Naive thymus-derived CD4-positive, alpha-beta T cell (primary cell): ENCODE data around the gene MAL. TPM values are rescaled to one million over a fixed set of nuclear protein-coding genes. Genes with fewer than 3 reads are reported as not detected.
A peak's percentile ranks its signal among the peaks of the same experiment; 100 is the strongest.

Experiments used
- ATAC-seq: fragments of 150-1000 bp; cut with Tn5 transposase; 2 replicates; pipeline ENCODE4 v1.10.0; 2021; ENCODE audit warnings: mild to moderate bottlenecking, moderate library complexity
- CTCF ChIA-PET: fragments of 350-600 bp; sonication (Branson Sonifier 250); formaldehyde crosslinking; loops from one replicate; lab custom pipeline; 2021; ENCODE audit warnings: antibody characterized with exemption; lab: Charles Lee
- POLR2A ChIA-PET: fragments of 350-600 bp; sonication (Branson Sonifier 250); formaldehyde crosslinking; loops from one replicate; lab custom pipeline; 2021; ENCODE audit warnings: antibody characterized with exemption, inconsistent platforms; lab: Charles Lee
- DNase-seq, 9 donors: peaks; one replicate each; pipeline versions ENCODE4 v3.0.0 to v3.0.0-alpha.2; 2020 to 2022; ENCODE audit warnings: mixed read lengths in 1 of 9
- H3K27ac ChIP-seq: one replicate; pipeline ENCODE4 v1.7.0; 2013; ENCODE audit warnings: mild to moderate bottlenecking, low read depth, low read length, moderate library complexity
- H3K27me3 ChIP-seq, 2 donors: one replicate each; pipeline ENCODE4 v1.7.0; 2013; ENCODE audit warnings: low read length in 2 of 2, mild to moderate bottlenecking in 2 of 2, moderate library complexity in 2 of 2; ENCODE audit not compliant: control insufficient read depth in 2 of 2, insufficient read depth in 2 of 2
- H3K36me3 ChIP-seq, 3 experiments: 1 replicate in 2 of 3; 2 replicates in 1 of 3; pipeline ENCODE4 v1.7.0; 2013; ENCODE audit warnings: low read length in 3 of 3, mild to moderate bottlenecking in 3 of 3, moderate library complexity in 1 of 3; ENCODE audit not compliant: insufficient read depth in 3 of 3, control insufficient read depth in 2 of 3
- H3K4me1 ChIP-seq, 2 donors: one replicate each; pipeline ENCODE4 v1.7.0; 2013; ENCODE audit warnings: low read length in 2 of 2, mild to moderate bottlenecking in 2 of 2, moderate library complexity in 1 of 2; ENCODE audit not compliant: control insufficient read depth in 2 of 2, insufficient read depth in 2 of 2
- H3K4me3 ChIP-seq: 2 replicates; pipeline ENCODE4 v1.7.0; 2013; ENCODE audit warnings: mild to moderate bottlenecking, low read length
- H3K9me3 ChIP-seq, 3 experiments: 1 replicate in 2 of 3; 2 replicates in 1 of 3; pipeline ENCODE4 v1.7.0; 2013; ENCODE audit warnings: low read length in 3 of 3; ENCODE audit not compliant: control insufficient read depth in 2 of 3
- H3K27ac Mint-ChIP-seq, 9 donors: one replicate each; pipeline ENCODE4 v1.8.0; 2020 to 2022; ENCODE audit warnings: mixed read lengths in 9 of 9, mild to moderate bottlenecking in 8 of 9, moderate library complexity in 5 of 9, inconsistent platforms in 2 of 9
- H3K27me3 Mint-ChIP-seq, 5 donors: one replicate each; pipeline ENCODE4 v1.8.0; 2021 to 2022; ENCODE audit warnings: mixed read lengths in 5 of 5, mild to moderate bottlenecking in 1 of 5
- H3K36me3 Mint-ChIP-seq, 5 donors: one replicate each; pipeline ENCODE4 v1.8.0; 2020 to 2022; ENCODE audit warnings: mixed read lengths in 5 of 5, mild to moderate bottlenecking in 3 of 5, inconsistent platforms in 1 of 5
- H3K4me1 Mint-ChIP-seq, 7 donors: one replicate each; pipeline ENCODE4 v1.8.0; 2020 to 2022; ENCODE audit warnings: mixed read lengths in 7 of 7, mild to moderate bottlenecking in 3 of 7, inconsistent platforms in 1 of 7
- H3K4me3 Mint-ChIP-seq, 10 donors: one replicate each; pipeline ENCODE4 v1.8.0; 2020 to 2022; ENCODE audit warnings: mild to moderate bottlenecking in 10 of 10, mixed read lengths in 10 of 10, moderate library complexity in 6 of 10, inconsistent platforms in 2 of 10
- H3K9me3 Mint-ChIP-seq, 11 donors: one replicate each; pipeline ENCODE4 v1.8.0; 2020 to 2022; ENCODE audit warnings: mixed read lengths in 11 of 11, mild to moderate bottlenecking in 4 of 11, inconsistent platforms in 1 of 11, moderate library complexity in 1 of 11
- intact Hi-C, 2 donors: fragments of 100-400 bp; cut with micrococcal nuclease; formaldehyde crosslinking; loops; one replicate each; pipeline ENCODE4 v1.15.1; 2023
- polyA plus RNA-seq, 2 donors: library from polyadenylated mRNA; unstranded; fragments of 300-500 nt; fragmentation: Illumina TruSeq; gene quantifications; one replicate each; pipeline ENCODE4 v1.2.3, GENCODE V29; 2021
- total RNA-seq, 6 experiments: library from RNA in 5 of 6; stranded (reverse) in 5 of 6; gene quantifications; 1 replicate in 5 of 6; 2 replicates in 1 of 6; pipeline ENCODE4 v1.2.3 and lab custom pipeline; 2021 to 2026

Gene MAL
- total and polyA plus RNA-seq, 7 experiments from 2014 or later = 124 to 575 (median 176) TPM

DNA sequence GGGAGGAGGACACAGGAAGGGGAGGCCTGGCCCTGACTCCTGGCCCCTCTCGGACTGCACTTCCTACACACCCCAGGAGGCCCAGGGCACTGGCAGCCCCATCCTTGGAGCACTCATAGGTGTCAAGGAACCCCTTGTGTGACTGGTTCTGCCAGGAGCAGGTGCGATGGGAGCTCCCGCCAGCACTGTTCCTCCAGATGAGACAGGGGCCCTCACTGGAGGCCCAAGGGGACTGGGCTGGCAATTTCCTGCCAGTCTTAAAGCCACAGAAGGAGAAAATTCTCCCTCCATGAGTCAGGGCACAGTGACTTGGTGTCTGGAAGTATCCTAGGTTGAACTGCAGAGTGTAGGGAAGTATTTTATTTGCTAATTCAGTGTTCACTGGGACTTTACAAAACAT lies 42.8 kb upstream of the MAL start:
- H3K4me1 ChIP-seq = no peaks in the 10 kb centered on the region
- Mint-ChIP-seq H3K9me3 (peaks cover 0 to 3% (median 0%) of the 10 kb centered on the region in 11 donors), H3K36me3 (no peaks in the 10 kb centered on the region), H3K27ac (no peak overlapping the region), H3K27me3 (peaks cover 12 to 29% (median 19%) of the 10 kb centered on the region in 5 donors), H3K4me3 (no peak overlapping the region), H3K4me1 (peaks cover 0 to 6% (median 0%) of the 10 kb centered on the region in 7 donors)
- CTCF ChIA-PET = no interaction called here
- no peak overlapping the region for H3K4me3 ChIP-seq
- POLR2A ChIA-PET = no interaction called here
- H3K27ac ChIP-seq = no peak overlapping the region
- no peaks in the 10 kb centered on the region for H3K27me3 ChIP-seq
- DNase-seq (no peak), ATAC-seq (no peak)
- intact Hi-C loops = no loop called here
- H3K9me3 ChIP-seq = no peaks in the 10 kb centered on the region
- no peaks in the 10 kb centered on the region for H3K36me3 ChIP-seq

GRCh38 chr2:94984964-94985575 lies 40.4 kb upstream of the MAL start:
- peaks cover 11 to 26% (median 15%) of the 10 kb centered on the region in 5 donors for H3K27me3 Mint-ChIP-seq
- ChIA-PET POLR2A (no interaction called here), CTCF (interaction anchor here (1.7 kb wide), 1 partner anchor 69 kb away, joined by 6 read pairs; no protein-coding TSS in a partner anchor)
- Histone ChIP-seq H3K4me3 (no peak overlapping the region), H3K4me1 (no peaks in the 10 kb centered on the region), H3K27me3 (no peaks in the 10 kb centered on the region), H3K27ac (no peak overlapping the region), H3K36me3 (no peaks in the 10 kb centered on the region), H3K9me3 (no peaks in the 10 kb centered on the region)
- DNase-seq (no peak), ATAC-seq (no peak)
- H3K36me3 Mint-ChIP-seq = no peaks in the 10 kb centered on the region
- no peak overlapping the region for H3K4me3 Mint-ChIP-seq
- no peak overlapping the region for H3K27ac Mint-ChIP-seq
- intact Hi-C loops = no loop called here
- no peaks in the 10 kb centered on the region for H3K9me3 Mint-ChIP-seq
- peaks cover 0 to 6% (median 0%) of the 10 kb centered on the region in 7 donors for H3K4me1 Mint-ChIP-seq

DNA sequence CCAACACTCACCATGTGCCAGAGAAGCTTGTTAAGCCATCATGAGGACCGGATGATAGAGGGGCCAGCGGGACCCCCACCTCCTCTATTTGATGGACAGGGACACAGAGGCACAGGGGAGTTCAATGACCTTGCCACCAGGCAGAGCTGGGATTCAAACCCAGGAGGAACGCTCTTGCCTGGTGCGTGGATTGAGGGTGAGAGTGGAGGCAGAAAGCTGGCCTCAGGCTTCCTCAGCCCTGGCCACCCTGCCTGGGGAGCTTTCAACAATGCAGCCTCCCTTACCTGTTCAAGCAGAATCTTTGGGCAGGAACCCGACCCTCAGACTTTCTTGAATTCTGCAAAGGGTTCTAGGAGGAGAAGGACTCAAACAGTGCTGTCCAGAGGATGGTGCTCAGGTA lies 39.9 kb upstream of the MAL start:
- no peak overlapping the region for H3K27ac ChIP-seq
- intact Hi-C loops = loop anchor here (1.0 kb wide), 3 partner anchors 37 to 130 kb away; no protein-coding TSS in a partner anchor
- DNase-seq (no peak), ATAC-seq (no peak)
- ChIA-PET POLR2A (interaction anchor here (1.4 kb wide), 1 partner anchor 94 kb away, joined by 6 read pairs; no protein-coding TSS in a partner anchor), CTCF (interaction anchor here (0.8 to 1.7 kb wide), 4 partner anchors 25 to 94 kb away, joined by 3 to 6 read pairs (median 4); no protein-coding TSS in a partner anchor)
- Mint-ChIP-seq H3K27ac (no peak overlapping the region), H3K9me3 (no peaks in the 10 kb centered on the region), H3K27me3 (peaks cover 11 to 26% (median 18%) of the 10 kb centered on the region in 5 donors), H3K4me1 (peaks cover 0 to 6% (median 0%) of the 10 kb centered on the region in 7 donors), H3K36me3 (no peaks in the 10 kb centered on the region), H3K4me3 (no peak overlapping the region)
- no peaks in the 10 kb centered on the region for H3K36me3 ChIP-seq
- H3K4me1 ChIP-seq = no peaks in the 10 kb centered on the region
- H3K27me3 ChIP-seq = no peaks in the 10 kb centered on the region
- H3K9me3 ChIP-seq = no peaks in the 10 kb centered on the region
- no peak overlapping the region for H3K4me3 ChIP-seq

GRCh38 chr2:94986392-94986963 lies 39.0 kb upstream of the MAL start:
- Histone ChIP-seq H3K27ac (no peak overlapping the region), H3K4me1 (no peaks in the 10 kb centered on the region), H3K27me3 (no peaks in the 10 kb centered on the region), H3K36me3 (no peaks in the 10 kb centered on the region), H3K4me3 (no peak overlapping the region), H3K9me3 (no peaks in the 10 kb centered on the region)
- no peaks in the 10 kb centered on the region for H3K9me3 Mint-ChIP-seq
- H3K27me3 Mint-ChIP-seq = peaks cover 11 to 26% (median 20%) of the 10 kb centered on the region in 5 donors
- POLR2A ChIA-PET = interaction anchor here (0.7 to 1.4 kb wide), 2 partner anchors 93 to 187 kb away, joined by 4 to 6 read pairs; no protein-coding TSS in a partner anchor
- intact Hi-C loops = loop anchor here (1.0 kb wide), 3 partner anchors 36 to 129 kb away; no protein-coding TSS in a partner anchor
- DNase-seq (peak in 6 of 9 donors; percentile 20 to 50 (median 28)), ATAC-seq (no peak)
- CTCF ChIA-PET = interaction anchor here (0.8 to 1.7 kb wide), 7 partner anchors 24 to 131 kb away, joined by 3 to 6 read pairs (median 3); no protein-coding TSS in a partner anchor
- peaks cover 0 to 6% (median 0%) of the 10 kb centered on the region in 7 donors for H3K4me1 Mint-ChIP-seq
- H3K27ac Mint-ChIP-seq = no peak overlapping the region
- H3K4me3 Mint-ChIP-seq = no peak overlapping the region
- no peaks in the 10 kb centered on the region for H3K36me3 Mint-ChIP-seq

GRCh38 chr2:94987074-94988020 lies 38.2 kb upstream of the MAL start:
- Histone ChIP-seq H3K4me3 (no peak overlapping the region), H3K27ac (no peak overlapping the region), H3K9me3 (no peaks in the 10 kb centered on the region), H3K27me3 (no peaks in the 10 kb centered on the region), H3K36me3 (no peaks in the 10 kb centered on the region), H3K4me1 (no peaks in the 10 kb centered on the region)
- Mint-ChIP-seq H3K9me3 (no peaks in the 10 kb centered on the region), H3K36me3 (no peaks in the 10 kb centered on the region), H3K27ac (no peak overlapping the region), H3K4me3 (no peak overlapping the region), H3K27me3 (peaks cover 10 to 23% (median 20%) of the 10 kb centered on the region in 5 donors), H3K4me1 (peaks cover 0 to 6% (median 0%) of the 10 kb centered on the region in 7 donors)
- ChIA-PET POLR2A (interaction anchor here (1.4 kb wide), 1 partner anchor 92 kb away, joined by 6 read pairs; no protein-coding TSS in a partner anchor), CTCF (interaction anchor here (0.9 to 1.4 kb wide), 3 partner anchors 23 to 36 kb away, joined by 3 to 4 read pairs (median 3); no protein-coding TSS in a partner anchor)
- no peak for DNase-seq
- no peak for ATAC-seq
- intact Hi-C loops = no loop called here

GRCh38 chr2:94990956-94991355 lies 34.6 kb upstream of the MAL start:
- Histone ChIP-seq H3K27me3 (no peaks in the 10 kb centered on the region), H3K4me3 (no peak overlapping the region), H3K9me3 (no peaks in the 10 kb centered on the region), H3K4me1 (no peaks in the 10 kb centered on the region), H3K36me3 (no peaks in the 10 kb centered on the region), H3K27ac (no peak overlapping the region)
- POLR2A ChIA-PET = no interaction called here
- H3K9me3 Mint-ChIP-seq = peaks cover 0 to 1% (median 0%) of the 10 kb centered on the region in 11 donors
- H3K4me1 Mint-ChIP-seq = peaks cover 0 to 6% (median 0%) of the 10 kb centered on the region in 7 donors
- no peak overlapping the region for H3K27ac Mint-ChIP-seq
- CTCF ChIA-PET = no interaction called here
- H3K4me3 Mint-ChIP-seq = no peak overlapping the region
- peaks cover 14 to 24% (median 20%) of the 10 kb centered on the region in 5 donors for H3K27me3 Mint-ChIP-seq
- ATAC-seq (no peak), DNase-seq (no peak)
- intact Hi-C loops = no loop called here
- H3K36me3 Mint-ChIP-seq = no peaks in the 10 kb centered on the region
